ENCODE data around the gene CDH23. TPM values are rescaled to one million over a fixed set of nuclear protein-coding genes. Genes with fewer than 3 reads are reported as not detected.

The CDH23 gene
- total and polyA plus RNA-seq, 2 of the 8 experiments (the other 6 are each of a cell fraction or from before 2014, with no cell fraction given) = 1.9 to 4.9 TPM

- TF ChIP-seq GABPA (IDR thresholded peaks at IDR 0.05; ENCODE audit: borderline replicate concordance, insufficient read depth, low read length) (no peak), NRF1 (IDR thresholded peaks at IDR 0.05; ENCODE audit: low read depth, low read length) (no peak), KDM1A (IDR thresholded peaks at IDR 0.05; ENCODE audit: borderline replicate concordance, low read length) (no peak), HDAC6 (IDR thresholded peaks at IDR 0.05; ENCODE audit: low read depth, low read length) (no peak), SUZ12 (IDR thresholded peaks at IDR 0.05; ENCODE audit: low read length) (no peak), CHD7 (IDR thresholded peaks at IDR 0.05; ENCODE audit: insufficient replicate concordance, low read length) (no peak), TBP (IDR thresholded peaks at IDR 0.05; ENCODE audit: low read depth, low read length) (no peak), EZH2 (IDR thresholded peaks at IDR 0.05; ENCODE audit: low read depth, low read length, severe bottlenecking) (no peak), USF2 (IDR thresholded peaks at IDR 0.05; ENCODE audit: low read length) (no peak)
Measured at GRCh38 chr10:71467569-71468362, 71.0 kb downstream of the CDH23 start (continued).
